ENCODE results near the gene GOSR2.

DNA sequence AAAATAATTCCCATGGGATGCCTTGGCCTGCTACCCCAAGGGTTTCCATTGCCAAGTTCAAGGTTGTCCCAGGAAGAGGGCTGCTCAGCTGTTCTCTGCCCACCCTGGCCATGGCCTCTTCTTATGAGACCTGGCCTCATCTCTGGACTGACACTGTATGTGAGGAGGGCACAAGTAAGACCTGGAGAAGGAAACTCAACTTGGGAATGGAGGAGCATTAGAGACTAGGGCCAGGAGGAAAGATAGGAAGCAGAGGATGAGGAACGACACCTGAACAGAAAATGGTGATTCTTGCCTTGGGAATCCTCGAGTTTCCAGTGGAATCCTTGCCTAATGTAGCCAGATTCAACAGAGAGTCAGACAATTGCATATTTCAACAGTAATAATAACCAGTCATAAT, 24.6 kb upstream of the GOSR2 start:
- TF ChIP-seq, protein P1, sequence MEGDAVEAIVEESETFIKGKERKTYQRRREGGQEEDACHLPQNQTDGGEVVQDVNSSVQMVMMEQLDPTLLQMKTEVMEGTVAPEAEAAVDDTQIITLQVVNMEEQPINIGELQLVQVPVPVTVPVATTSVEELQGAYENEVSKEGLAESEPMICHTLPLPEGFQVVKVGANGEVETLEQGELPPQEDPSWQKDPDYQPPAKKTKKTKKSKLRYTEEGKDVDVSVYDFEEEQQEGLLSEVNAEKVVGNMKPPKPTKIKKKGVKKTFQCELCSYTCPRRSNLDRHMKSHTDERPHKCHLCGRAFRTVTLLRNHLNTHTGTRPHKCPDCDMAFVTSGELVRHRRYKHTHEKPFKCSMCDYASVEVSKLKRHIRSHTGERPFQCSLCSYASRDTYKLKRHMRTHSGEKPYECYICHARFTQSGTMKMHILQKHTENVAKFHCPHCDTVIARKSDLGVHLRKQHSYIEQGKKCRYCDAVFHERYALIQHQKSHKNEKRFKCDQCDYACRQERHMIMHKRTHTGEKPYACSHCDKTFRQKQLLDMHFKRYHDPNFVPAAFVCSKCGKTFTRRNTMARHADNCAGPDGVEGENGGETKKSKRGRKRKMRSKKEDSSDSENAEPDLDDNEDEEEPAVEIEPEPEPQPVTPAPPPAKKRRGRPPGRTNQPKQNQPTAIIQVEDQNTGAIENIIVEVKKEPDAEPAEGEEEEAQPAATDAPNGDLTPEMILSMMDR (IDR thresholded peaks at IDR 0.05; ENCODE audit: poor library complexity, severe bottlenecking): no peak
- TF ChIP-seq EZH2 (IDR thresholded peaks at IDR 0.05; ENCODE audit: borderline replicate concordance, insufficient read depth, low read length, poor library complexity, severe bottlenecking): no peak
- TF ChIP-seq POLR2AphosphoS5 (IDR thresholded peaks at IDR 0.05): no peak
- no peak for TF ChIP-seq TAF1 (IDR thresholded peaks at IDR 0.05; ENCODE audit: low read depth)
- TF ChIP-seq, protein P2, sequence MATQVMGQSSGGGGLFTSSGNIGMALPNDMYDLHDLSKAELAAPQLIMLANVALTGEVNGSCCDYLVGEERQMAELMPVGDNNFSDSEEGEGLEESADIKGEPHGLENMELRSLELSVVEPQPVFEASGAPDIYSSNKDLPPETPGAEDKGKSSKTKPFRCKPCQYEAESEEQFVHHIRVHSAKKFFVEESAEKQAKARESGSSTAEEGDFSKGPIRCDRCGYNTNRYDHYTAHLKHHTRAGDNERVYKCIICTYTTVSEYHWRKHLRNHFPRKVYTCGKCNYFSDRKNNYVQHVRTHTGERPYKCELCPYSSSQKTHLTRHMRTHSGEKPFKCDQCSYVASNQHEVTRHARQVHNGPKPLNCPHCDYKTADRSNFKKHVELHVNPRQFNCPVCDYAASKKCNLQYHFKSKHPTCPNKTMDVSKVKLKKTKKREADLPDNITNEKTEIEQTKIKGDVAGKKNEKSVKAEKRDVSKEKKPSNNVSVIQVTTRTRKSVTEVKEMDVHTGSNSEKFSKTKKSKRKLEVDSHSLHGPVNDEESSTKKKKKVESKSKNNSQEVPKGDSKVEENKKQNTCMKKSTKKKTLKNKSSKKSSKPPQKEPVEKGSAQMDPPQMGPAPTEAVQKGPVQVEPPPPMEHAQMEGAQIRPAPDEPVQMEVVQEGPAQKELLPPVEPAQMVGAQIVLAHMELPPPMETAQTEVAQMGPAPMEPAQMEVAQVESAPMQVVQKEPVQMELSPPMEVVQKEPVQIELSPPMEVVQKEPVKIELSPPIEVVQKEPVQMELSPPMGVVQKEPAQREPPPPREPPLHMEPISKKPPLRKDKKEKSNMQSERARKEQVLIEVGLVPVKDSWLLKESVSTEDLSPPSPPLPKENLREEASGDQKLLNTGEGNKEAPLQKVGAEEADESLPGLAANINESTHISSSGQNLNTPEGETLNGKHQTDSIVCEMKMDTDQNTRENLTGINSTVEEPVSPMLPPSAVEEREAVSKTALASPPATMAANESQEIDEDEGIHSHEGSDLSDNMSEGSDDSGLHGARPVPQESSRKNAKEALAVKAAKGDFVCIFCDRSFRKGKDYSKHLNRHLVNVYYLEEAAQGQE (IDR thresholded peaks at IDR 0.05; ENCODE audit: borderline replicate concordance): no peak

All from neural cell (in vitro differentiated cells).